Activated CD8-positive, alpha-beta memory T cell treated with anti-CD3 and anti-CD28 coated beads for 36 hours (primary cell): ENCODE measurements around the gene EMID1. TPM values are rescaled to one million over a fixed set of nuclear protein-coding genes. Genes with fewer than 3 reads are reported as not detected.
"Not testable (repeated sequence)": the region's sequence is repeated elsewhere in the genome, so short reads cannot be mapped to it uniquely, and the experiment has no call there.

Experiments
- CTCF ChIA-PET: fragments of 350-600 bp; sonication (Branson Sonifier 250); formaldehyde crosslinking; loops from one replicate; lab custom pipeline; 2021; ENCODE audit warnings: antibody characterized with exemption; lab: Charles Lee
- POLR2A ChIA-PET: fragments of 350-600 bp; sonication (Branson Sonifier 250); formaldehyde crosslinking; loops from one replicate; lab custom pipeline; 2021; ENCODE audit warnings: antibody characterized with exemption; lab: Charles Lee
- total RNA-seq, 2 experiments: library from RNA; stranded (reverse); gene quantifications; one replicate each; pipeline ENCODE4 v1.2.3, GENCODE V29; 2021

The EMID1 gene
- total RNA-seq, 2 experiments from 2014 or later: not detected

- ChIA-PET CTCF (no interaction called here), POLR2A (no interaction called here)
These were observed 14.4 kb downstream of the EMID1 start for GRCh38 chr22:29219881-29220670.

GRCh38 chr22:29224121-29224858 lies 18.6 kb downstream of the EMID1 start:
- ChIA-PET CTCF (no interaction called here), POLR2A (no interaction called here)

GRCh38 chr22:29224859-29225410 lies 19.2 kb downstream of the EMID1 start:
- ChIA-PET CTCF (no interaction called here), POLR2A (no interaction called here)

GRCh38 chr22:29225422-29226090 lies 19.9 kb downstream of the EMID1 start:
- ChIA-PET POLR2A (no interaction called here), CTCF (no interaction called here)

- POLR2A ChIA-PET: no interaction called here
These were observed 20.8 kb downstream of the EMID1 start for GRCh38 chr22:29226351-29226981.

GRCh38 chr22:29230972-29231875 lies 25.5 kb downstream of the EMID1 start:
- ChIA-PET POLR2A (no interaction called here), CTCF (no interaction called here)

More at GRCh38 chr22:29226351-29226981, 20.8 kb downstream of the EMID1 start:
- CTCF ChIA-PET: no interaction called here

- POLR2A ChIA-PET: no interaction called here
- CTCF ChIA-PET: interaction anchor here (1.8 kb wide), 1 partner anchor 13 kb away, joined by 9 read pairs; no protein-coding TSS in a partner anchor
These were observed 26.6 kb downstream of the EMID1 start for GRCh38 chr22:29231971-29232959.

- CTCF ChIA-PET: interaction anchor here (0.5 to 1.8 kb wide), 2 partner anchors 12 to 65 kb away, joined by 3 to 9 read pairs; no protein-coding TSS in a partner anchor
- POLR2A ChIA-PET: no interaction called here
These were observed 27.7 kb downstream of the EMID1 start for GRCh38 chr22:29233277-29233877.

- CTCF ChIA-PET, POLR2A ChIA-PET: not testable (repeated sequence)
These were observed 34.8 kb downstream of the EMID1 start for GRCh38 chr22:29240481-29240880.

- CTCF ChIA-PET: interaction anchor here (0.6 kb wide), 2 partner anchors 14 to 300 kb away, joined by 3 to 5 read pairs; no protein-coding TSS in a partner anchor
- POLR2A ChIA-PET: no interaction called here
These were observed 38.3 kb downstream of the EMID1 start for GRCh38 chr22:29243874-29244446.

GRCh38 chr22:29244785-29245625 lies 39.3 kb downstream of the EMID1 start:
- POLR2A ChIA-PET: no interaction called here
- CTCF ChIA-PET: interaction anchor here (0.6 to 2.2 kb wide), 20 partner anchors 8 to 637 kb away, joined by 3 to 11 read pairs (median 4); partner anchors contain the start of gene EMID1

GRCh38 chr22:29245626-29246385 lies 40.1 kb downstream of the EMID1 start:
- ChIA-PET POLR2A (no interaction called here), CTCF (interaction anchor here (0.6 to 2.2 kb wide), 22 partner anchors 9 to 645 kb away, joined by 3 to 11 read pairs (median 4); partner anchors contain the start of gene EMID1)

- POLR2A ChIA-PET, CTCF ChIA-PET: not testable (repeated sequence)
These were observed 42.2 kb downstream of the EMID1 start for GRCh38 chr22:29247891-29248290.

GRCh38 chr22:29251265-29251664 lies 45.6 kb downstream of the EMID1 start:
- POLR2A ChIA-PET: no interaction called here
- CTCF ChIA-PET: no interaction called here
